WTC11 (cell line): Measurements from ENCODE around the gene CFAP299.

Experiments used
- CREM ChIP-seq: sonication (generic); formaldehyde crosslinking; IDR thresholded peaks from 2 replicates; pipeline ENCODE4 v1.8.1; 2022; ENCODE audit warnings: mild to moderate bottlenecking, missing genetic modification reagents, moderate library complexity
- CTCF ChIP-seq: fragments of 200-600 bp; IDR thresholded peaks from 2 replicates; pipeline ENCODE4 v1.8.0; 2022; ENCODE audit warnings: antibody characterized with exemption
- E2F4 ChIP-seq: sonication (generic); formaldehyde crosslinking; IDR thresholded peaks from 2 replicates; pipeline ENCODE4 v1.8.1; 2022; ENCODE audit warnings: low read depth, mild to moderate bottlenecking, moderate library complexity, missing genetic modification reagents, borderline replicate concordance
- ELF4 ChIP-seq: sonication (generic); formaldehyde crosslinking; IDR thresholded peaks from 2 replicates; pipeline ENCODE4 v1.8.1; 2022; ENCODE audit warnings: low read depth, mild to moderate bottlenecking, moderate library complexity, missing genetic modification reagents
- JUN ChIP-seq: sonication (generic); formaldehyde crosslinking; IDR thresholded peaks from 2 replicates; pipeline ENCODE4 v1.8.0; 2023; ENCODE audit warnings: mild to moderate bottlenecking, missing genetic modification reagents
- SP1 ChIP-seq: sonication (generic); formaldehyde crosslinking; conservative IDR thresholded peaks from 2 replicates; pipeline ENCODE4 v1.8.1; 2022; ENCODE audit warnings: missing genetic modification reagents

- TF ChIP-seq CTCF, result no peak
- TF ChIP-seq E2F4 (CRISPR knock-in tag), result no peak
- TF ChIP-seq ELF4 (CRISPR knock-in tag), result no peak
- TF ChIP-seq SP1 (CRISPR knock-in tag), result no peak
- TF ChIP-seq CREM (CRISPR knock-in tag), result no peak
- TF ChIP-seq JUN (CRISPR knock-in tag), result no peak
Observed at GRCh38 chr4:80382090-80382832, 46.7 kb downstream of the CFAP299 start.
